GM23338 (cell line): Measurements from ENCODE around the gene KAT6B. TPM values are rescaled to one million over a fixed set of nuclear protein-coding genes. Genes with fewer than 3 reads are reported as not detected.

Experiments used
- ATAC-seq: fragments of 200-7000 bp; cut with Tn5 transposase; 3 replicates; pipeline ENCODE4 v1.9.1; 2020
- DNase-seq: peaks from one replicate; pipeline ENCODE4 v3.0.0-alpha.2; 2015; ENCODE audit warnings: low spot score
- H2AFZ ChIP-seq: fragments of 200-600 bp; sonication (generic); 2 replicates; pipeline ENCODE4 v1.8.0; 2016; ENCODE audit warnings: antibody characterized with exemption, mild to moderate bottlenecking, moderate library complexity
- H3F3A ChIP-seq: fragments of 200-600 bp; sonication (generic); replicated peaks from 2 replicates; pipeline ENCODE4 v1.8.0; 2017; ENCODE audit warnings: antibody characterized with exemption, mixed run types, low read depth
- H3K27ac ChIP-seq: fragments of 200-600 bp; sonication (generic); 2 replicates; pipeline ENCODE4 v1.6.1; 2016; ENCODE audit warnings: low read depth
- H3K27me3 ChIP-seq: fragments of 200-600 bp; sonication (generic); 2 replicates; pipeline ENCODE4 v1.8.0; 2016; ENCODE audit warnings: mild to moderate bottlenecking, mixed run types, moderate library complexity; ENCODE audit not compliant: insufficient read depth
- H3K36me3 ChIP-seq: fragments of 200-600 bp; sonication (generic); 2 replicates; pipeline ENCODE4 v1.8.0; 2016; ENCODE audit warnings: mild to moderate bottlenecking; ENCODE audit not compliant: insufficient read depth
- H3K4me1 ChIP-seq: fragments of 200-600 bp; sonication (generic); 2 replicates; pipeline ENCODE4 v1.8.0; 2016; ENCODE audit warnings: mild to moderate bottlenecking, moderate library complexity; ENCODE audit not compliant: insufficient read depth
- H3K4me2 ChIP-seq: fragments of 200-600 bp; sonication (generic); 2 replicates; pipeline ENCODE4 v1.7.1; 2017; ENCODE audit warnings: mixed run types
- H3K4me3 ChIP-seq: fragments of 200-600 bp; sonication (generic); 2 replicates; pipeline ENCODE4 v1.6.1; 2016; ENCODE audit warnings: mixed run types
- H3K79me2 ChIP-seq: fragments of 200-600 bp; sonication (generic); replicated peaks from 2 replicates; pipeline ENCODE4 v1.8.0; 2017; ENCODE audit warnings: mild to moderate bottlenecking; ENCODE audit not compliant: insufficient read depth
- H3K9me2 ChIP-seq: fragments of 200-600 bp; sonication (generic); 2 replicates; pipeline ENCODE4 v1.8.0; 2017; ENCODE audit not compliant: insufficient read depth
- H4K20me1 ChIP-seq: fragments of 200-600 bp; sonication (generic); replicated peaks from 2 replicates; pipeline ENCODE4 v1.8.0; 2017; ENCODE audit warnings: mild to moderate bottlenecking; ENCODE audit not compliant: insufficient read depth
- H3K27ac Mint-ChIP-seq: 2 replicates; pipeline ENCODE4 v1.8.0; 2020; ENCODE audit warnings: inconsistent platforms, mild to moderate bottlenecking, moderate library complexity, mixed read lengths
- H3K27me3 Mint-ChIP-seq: 3 replicates; pipeline ENCODE4 v1.8.0; 2022; ENCODE audit warnings: low read depth, mild to moderate bottlenecking, moderate library complexity, mixed read lengths, inconsistent platforms; ENCODE audit not compliant: insufficient read depth, poor library complexity
- H3K36me3 Mint-ChIP-seq: 3 replicates; pipeline ENCODE4 v1.8.0; 2021; ENCODE audit warnings: low read depth, mild to moderate bottlenecking, inconsistent platforms, moderate library complexity, mixed read lengths
- H3K4me1 Mint-ChIP-seq: 3 replicates; pipeline ENCODE4 v1.8.0; 2020; ENCODE audit warnings: mild to moderate bottlenecking, inconsistent platforms, mixed read lengths
- H3K4me3 Mint-ChIP-seq: 3 replicates; pipeline ENCODE4 v1.8.0; 2021; ENCODE audit warnings: moderate library complexity, mild to moderate bottlenecking, inconsistent platforms, mixed read lengths
- H3K9me3 Mint-ChIP-seq: 3 replicates; pipeline ENCODE4 v1.8.0; 2020; ENCODE audit warnings: moderate library complexity, mild to moderate bottlenecking, inconsistent platforms, mixed read lengths
- CREB1 ChIP-seq: fragments of 250-450 bp; sonication (Bioruptor Pico); IDR thresholded peaks from 2 replicates; pipeline ENCODE4 v1.5.0; 2020; ENCODE audit warnings: low read depth, mild to moderate bottlenecking, moderate library complexity
- ETS1 ChIP-seq: IDR thresholded peaks from 2 replicates; pipeline ENCODE4 v1.6.1; 2016; ENCODE audit warnings: antibody characterized with exemption
- EZH2 ChIP-seq: fragments of 200-600 bp; sonication (generic); IDR thresholded peaks from one replicate; pipeline ENCODE4 v1.8.0; 2017; ENCODE audit warnings: antibody characterized with exemption, mild to moderate bottlenecking, low read depth; ENCODE audit not compliant: unreplicated experiment
- EZH2phosphoT487 ChIP-seq: fragments of 200-600 bp; sonication (generic); IDR thresholded peaks from one replicate; pipeline ENCODE4 v1.8.1; 2018; ENCODE audit warnings: antibody characterized with exemption; ENCODE audit not compliant: unreplicated experiment
- JUNB ChIP-seq: IDR thresholded peaks from one replicate; pipeline ENCODE4 v1.6.1; 2016; ENCODE audit warnings: antibody characterized with exemption; ENCODE audit not compliant: unreplicated experiment
- POLR2AphosphoS5 ChIP-seq: IDR thresholded peaks from 2 replicates; pipeline ENCODE4 v1.6.1; 2016; ENCODE audit warnings: antibody characterized with exemption, low read depth
- REST ChIP-seq: IDR thresholded peaks from one replicate; pipeline ENCODE4 v1.6.1; 2018; ENCODE audit warnings: antibody characterized with exemption; ENCODE audit not compliant: unreplicated experiment
- STAT1 ChIP-seq: IDR thresholded peaks from one replicate; pipeline ENCODE4 v1.6.1; 2016; ENCODE audit warnings: antibody characterized with exemption; ENCODE audit not compliant: unreplicated experiment
- ZNF331 ChIP-seq: fragments of 250-450 bp; sonication (Bioruptor Pico); IDR thresholded peaks from 2 replicates; pipeline ENCODE4 v1.5.0; 2020; ENCODE audit warnings: low read depth, mild to moderate bottlenecking, moderate library complexity
- ZNF462 ChIP-seq: fragments of 250-450 bp; sonication (Bioruptor Pico); IDR thresholded peaks from 2 replicates; pipeline ENCODE4 v1.5.0; 2020; ENCODE audit warnings: mild to moderate bottlenecking, moderate library complexity
- polyA plus RNA-seq: library from polyadenylated mRNA; unstranded; fragments of >200 nt; fragmentation: Nextera tagmentation; extraction: Ambion mirVana; gene quantifications from 2 replicates; pipeline ENCODE4 v1.2.1, GENCODE V29; 2016
- total RNA-seq: library from RNA; depleted of rRNA; stranded (reverse); fragments of >200 nt; shearing (Covaris generic); gene quantifications from 2 replicates; pipeline ENCODE4 v1.2.3, GENCODE V29; 2014

Gene KAT6B
- total and polyA plus RNA-seq, 2 experiments from 2014 or later: 21.3 to 31.4 TPM

GRCh38 chr10:74900297-74900696, 73.9 kb downstream of the KAT6B start:
- H3K4me3 Mint-ChIP-seq: no peak overlapping the region
- TF ChIP-seq ETS1 (no peak), EZH2 (no peak), JUNB (no peak)
- no peaks in the 10 kb centered on the region for H3K4me1 ChIP-seq
- H3K27ac Mint-ChIP-seq: peak overlapping the region; percentile 59; the same call in 1 of the 2 replicates
- H2AFZ ChIP-seq: no peak overlapping the region
- H3K27me3 Mint-ChIP-seq: no peaks in the 10 kb centered on the region
- H3K36me3 ChIP-seq: no peaks in the 10 kb centered on the region
- DNase-seq: no peak
- H3K27me3 ChIP-seq: no peaks in the 10 kb centered on the region
- peaks cover 24% of the 10 kb centered on the region for H3K4me1 Mint-ChIP-seq
- H4K20me1 ChIP-seq: no peaks in the 10 kb centered on the region; the same call in 1 of the 2 replicates
- peaks cover 73% of the 10 kb centered on the region for H3K79me2 ChIP-seq
- no peak overlapping the region for H3K27ac ChIP-seq
- H3K9me3 Mint-ChIP-seq: no peaks in the 10 kb centered on the region
- no peaks in the 10 kb centered on the region for H3K9me2 ChIP-seq
- no peaks in the 10 kb centered on the region for H3K36me3 Mint-ChIP-seq
- no peaks in the 10 kb centered on the region for H3F3A ChIP-seq
- H3K4me2 ChIP-seq: no peak overlapping the region
- no peak overlapping the region for H3K4me3 ChIP-seq
- no peak for ATAC-seq

- Histone ChIP-seq H3K4me2 (no peak overlapping the region), H3K27ac (no peak overlapping the region), H3F3A (no peaks in the 10 kb centered on the region), H3K9me2 (no peaks in the 10 kb centered on the region), H3K36me3 (no peaks in the 10 kb centered on the region), H3K79me2 (peaks cover 72% of the 10 kb centered on the region), H2AFZ (no peak overlapping the region), H3K4me1 (no peaks in the 10 kb centered on the region), H3K4me3 (no peak overlapping the region), H3K27me3 (no peaks in the 10 kb centered on the region), H4K20me1 (no peaks in the 10 kb centered on the region)
- no peak for DNase-seq
- ATAC-seq: no peak
- Mint-ChIP-seq H3K4me1 (peaks cover 24% of the 10 kb centered on the region), H3K4me3 (no peak overlapping the region), H3K36me3 (no peaks in the 10 kb centered on the region), H3K27ac (no peak overlapping the region), H3K27me3 (no peaks in the 10 kb centered on the region), H3K9me3 (no peaks in the 10 kb centered on the region)
- no peak for TF ChIP-seq EZH2phosphoT487
- no peak for TF ChIP-seq REST
- no peak for TF ChIP-seq ZNF462 (CRISPR knock-in tag)
- TF ChIP-seq STAT1: no peak
- no peak for TF ChIP-seq ETS1
- TF ChIP-seq EZH2: no peak
- TF ChIP-seq ZNF331: no peak
- TF ChIP-seq JUNB: no peak
- TF ChIP-seq POLR2AphosphoS5: no peak
- no peak for TF ChIP-seq CREB1 (CRISPR knock-in tag)
These were observed 74.9 kb downstream of the KAT6B start for GRCh38 chr10:74901301-74901700.
